CD14-positive monocyte (primary cell): ENCODE data around the gene SHMT2. TPM values are rescaled to one million over a fixed set of nuclear protein-coding genes. Genes with fewer than 3 reads are reported as not detected.

Experiments
- DNase-seq, 3 donors: peaks; one replicate each; pipeline ENCODE4 v3.0.0-alpha.2; 2011 to 2022
- H2AFZ ChIP-seq: 2 replicates; pipeline ENCODE4 v1.6.0; 2012; ENCODE audit warnings: mild to moderate bottlenecking, low read depth, low read length, inconsistent platforms; ENCODE audit not compliant: insufficient read depth, poor library complexity, severe bottlenecking
- H3K27ac ChIP-seq, 2 donors: 1 replicate in 1 of 2; 2 replicates in 1 of 2; pipeline ENCODE4 v1.5.1; 2012 to 2013; ENCODE audit warnings: low read length in 2 of 2, control low read depth in 1 of 2, inconsistent platforms in 1 of 2, low read depth in 1 of 2, mild to moderate bottlenecking in 1 of 2
- H3K27me3 ChIP-seq, 2 donors: one replicate each; pipeline versions ENCODE4 v1.6.0 to v1.6.1; 2011 to 2013; ENCODE audit warnings: low read length in 2 of 2; ENCODE audit not compliant: control insufficient read depth in 2 of 2, insufficient read depth in 2 of 2
- H3K36me3 ChIP-seq, 2 donors: replicated peaks in 1 of 2; 1 replicate in 1 of 2; 2 replicates in 1 of 2; pipeline versions ENCODE4 v1.5.1 to v1.6.1; 2012 to 2013; ENCODE audit warnings: low read length in 2 of 2, control low read depth in 1 of 2, inconsistent platforms in 1 of 2, mild to moderate bottlenecking in 1 of 2; ENCODE audit not compliant: insufficient read depth in 2 of 2, control insufficient read depth in 1 of 2
- H3K4me1 ChIP-seq, 2 donors: 1 replicate in 1 of 2; 2 replicates in 1 of 2; pipeline versions ENCODE4 v1.5.1 to v1.6.1; 2012 to 2013; ENCODE audit warnings: low read length in 2 of 2, control low read depth in 1 of 2, inconsistent platforms in 1 of 2, mild to moderate bottlenecking in 1 of 2, moderate library complexity in 1 of 2; ENCODE audit not compliant: insufficient read depth in 2 of 2, control insufficient read depth in 1 of 2
- H3K4me2 ChIP-seq: replicated peaks from 2 replicates; pipeline ENCODE3; 2012; ENCODE audit warnings: low read length, moderate library complexity, mild to moderate bottlenecking; ENCODE audit not compliant: poor library complexity, severe bottlenecking; ENCODE audit errors: extremely low read depth
- H3K4me3 ChIP-seq, 3 experiments: fragments of 200-600 bp in 1 of 3; sonication (generic) in 1 of 3; replicated peaks in 1 of 3; 1 replicate in 2 of 3; 2 replicates in 1 of 3; pipeline ENCODE4 v1.5.1; 2011 to 2013; ENCODE audit warnings: low read length in 3 of 3, mild to moderate bottlenecking in 3 of 3, control low read depth in 2 of 3, low read depth in 2 of 3, inconsistent platforms in 1 of 3, moderate library complexity in 1 of 3
- H3K79me2 ChIP-seq: 2 replicates; pipeline ENCODE4 v1.6.0; 2012; ENCODE audit warnings: mild to moderate bottlenecking, control low read depth, inconsistent platforms, low read length, moderate library complexity; ENCODE audit not compliant: insufficient read depth
- H3K9ac ChIP-seq: 2 replicates; pipeline ENCODE4 v1.6.0; 2017; ENCODE audit warnings: low read length, mild to moderate bottlenecking; ENCODE audit not compliant: insufficient read depth, poor library complexity, severe bottlenecking
- H3K9me3 ChIP-seq, 2 donors: replicated peaks in 1 of 2; 1 replicate in 1 of 2; 2 replicates in 1 of 2; pipeline versions ENCODE4 v1.5.1 to v1.6.1; 2012 to 2013; ENCODE audit warnings: low read length in 2 of 2, control low read depth in 1 of 2; ENCODE audit not compliant: control insufficient read depth in 1 of 2, insufficient read depth in 1 of 2
- H4K20me1 ChIP-seq: 2 replicates; pipeline ENCODE4 v1.6.0; 2012; ENCODE audit warnings: mild to moderate bottlenecking, low read length, control low read depth, moderate library complexity; ENCODE audit not compliant: insufficient read depth
- H3K27ac Mint-ChIP-seq, 7 donors: one replicate each; pipeline ENCODE4 v1.8.0; 2020; ENCODE audit warnings: mild to moderate bottlenecking in 7 of 7, mixed read lengths in 7 of 7, moderate library complexity in 6 of 7, inconsistent platforms in 2 of 7
- H3K27me3 Mint-ChIP-seq, 3 donors: one replicate each; pipeline ENCODE4 v1.8.0; 2021 to 2022; ENCODE audit warnings: low read depth in 3 of 3, mild to moderate bottlenecking in 3 of 3, mixed read lengths in 3 of 3, moderate library complexity in 3 of 3, inconsistent platforms in 1 of 3
- H3K36me3 Mint-ChIP-seq, 2 donors: one replicate each; pipeline ENCODE4 v1.8.0; 2020; ENCODE audit warnings: mixed read lengths in 2 of 2, inconsistent platforms in 1 of 2, mild to moderate bottlenecking in 1 of 2
- H3K4me1 Mint-ChIP-seq: one replicate; pipeline ENCODE4 v1.8.0; 2020; ENCODE audit warnings: mild to moderate bottlenecking, mixed read lengths
- H3K4me3 Mint-ChIP-seq, 2 donors: one replicate each; pipeline ENCODE4 v1.8.0; 2020; ENCODE audit warnings: mild to moderate bottlenecking in 2 of 2, mixed read lengths in 2 of 2, moderate library complexity in 1 of 2
- H3K9me3 Mint-ChIP-seq, 7 donors: one replicate each; pipeline ENCODE4 v1.8.0; 2020 to 2022; ENCODE audit warnings: mixed read lengths in 7 of 7, mild to moderate bottlenecking in 6 of 7, moderate library complexity in 6 of 7, inconsistent platforms in 2 of 7
- CTCF ChIP-seq: fragments of 200-600 bp; IDR thresholded peaks from one replicate; pipeline ENCODE4 v1.8.0; 2022; ENCODE audit warnings: antibody characterized with exemption, mild to moderate bottlenecking
- WGBS: methylation state at CpG from one replicate; pipeline ENCODE4 v1.1.5; 2013; ENCODE audit warnings: missing lambda C conversion rate; ENCODE audit not compliant: insufficient coverage; 5-methylcytosine and 5-hydroxymethylcytosine counted together
- intact Hi-C, 2 donors: fragments of 100-400 bp; cut with micrococcal nuclease; formaldehyde crosslinking; loops; one replicate each; pipeline versions ENCODE4 v1.15.0 to v1.15.1; 2023
- polyA plus RNA-seq, 3 donors: library from polyadenylated mRNA; depleted of rRNA in 1 of 3; unstranded in 2 of 3; stranded (reverse) in 1 of 3; fragments of 300-500 nt in 2 of 3; fragments of >200 nt in 1 of 3; fragmentation: Illumina TruSeq in 2 of 3; gene quantifications; 1 replicate in 2 of 3; 2 replicates in 1 of 3; pipeline ENCODE4 v1.2.3, GENCODE V29; 2012 to 2021

Gene SHMT2
- polyA plus RNA-seq, 3 donors: 36.8 to 52.0 (median 39.8) TPM

GRCh38 chr12:57247041-57247440, 17.5 kb downstream of the SHMT2 start:
- no peak overlapping the region for H2AFZ ChIP-seq
- H4K20me1 ChIP-seq: peaks cover 24% of the 10 kb centered on the region
- no peak overlapping the region for H3K4me3 ChIP-seq
- H3K36me3 ChIP-seq: peaks cover 4 to 13% of the 10 kb centered on the region in 2 donors
- H3K27ac Mint-ChIP-seq: peak overlapping the region in 1 of 7 donors; percentile 38
- peaks cover 22 to 24% (median 23%) of the 10 kb centered on the region in 3 donors for H3K27me3 Mint-ChIP-seq
- no peak overlapping the region for H3K4me3 Mint-ChIP-seq
- intact Hi-C loops: loop anchor here in 1 of 2 donors (5.0 kb wide), 1 partner anchor 35 kb away; no protein-coding TSS in a partner anchor
- peaks cover 24 to 25% of the 10 kb centered on the region in 2 donors for H3K36me3 Mint-ChIP-seq
- no peak for TF ChIP-seq CTCF
- H3K79me2 ChIP-seq: no peaks in the 10 kb centered on the region
- peaks cover 52% of the 10 kb centered on the region for H3K4me1 Mint-ChIP-seq
- peaks cover 0 to 5% of the 10 kb centered on the region in 2 donors for H3K9me3 ChIP-seq
- H3K9me3 Mint-ChIP-seq: peaks cover 0 to 12% (median 2%) of the 10 kb centered on the region in 7 donors
- no peak for DNase-seq
- no peak overlapping the region for H3K27ac ChIP-seq
- H3K9ac ChIP-seq: no peak overlapping the region
- WGBS: no CpG with 5 or more reads among the region's 1 CpG
- no peak overlapping the region for H3K4me2 ChIP-seq
- H3K27me3 ChIP-seq: peaks cover 11 to 13% of the 10 kb centered on the region in 2 donors
- peaks cover 50% of the 10 kb centered on the region in 2 donors for H3K4me1 ChIP-seq

GRCh38 chr12:57248934-57249742, 19.6 kb downstream of the SHMT2 start:
- Mint-ChIP-seq H3K4me3 (peak overlapping the region; percentile 81 to 96), H3K27me3 (peaks cover 2 to 6% (median 4%) of the 10 kb centered on the region in 3 donors), H3K9me3 (no peaks in the 10 kb centered on the region), H3K27ac (peak overlapping the region; percentile 75 to 95 (median 90)), H3K36me3 (peaks cover 29 to 34% of the 10 kb centered on the region in 2 donors), H3K4me1 (peaks cover 34% of the 10 kb centered on the region)
- Histone ChIP-seq H3K4me3 (peak overlapping the region; percentile 46 to 73 (median 63)), H3K9ac (peak overlapping the region; percentile 47), H3K27ac (peak overlapping the region; percentile 63 to 79), H3K4me1 (peaks cover 29% of the 10 kb centered on the region in 2 donors), H3K79me2 (no peaks in the 10 kb centered on the region), H3K9me3 (no peaks in the 10 kb centered on the region), H2AFZ (peak overlapping the region; percentile 74), H3K36me3 (peaks cover 8 to 15% of the 10 kb centered on the region in 2 donors), H3K27me3 (no peaks in the 10 kb centered on the region), H4K20me1 (peaks cover 4% of the 10 kb centered on the region), H3K4me2 (peak overlapping the region; percentile 71)
- peak; percentile 62 to 89 (median 76) for DNase-seq
- no peak for TF ChIP-seq CTCF
- intact Hi-C loops: loop anchor here in 1 of 2 donors (5.0 kb wide), 1 partner anchor 37 kb away; no protein-coding TSS in a partner anchor
- WGBS: 40% methylated on average over 1 of the region's 7 CpGs
